Muscle of leg (tissue), 11 donors: ENCODE data around the gene OSBP. TPM values are rescaled to one million over a fixed set of nuclear protein-coding genes. Genes with fewer than 3 reads are reported as not detected.

Experiments used
- DNase-seq: peaks from one replicate; pipeline ENCODE4 v3.0.0; 2013
- H3K27ac ChIP-seq: one replicate; pipeline ENCODE4 v1.5.1; 2013; ENCODE audit warnings: mild to moderate bottlenecking, low read length, control low read depth
- H3K27me3 ChIP-seq: one replicate; pipeline ENCODE4 v1.6.1; 2013; ENCODE audit warnings: low read length; ENCODE audit not compliant: control insufficient read depth, insufficient read depth
- H3K36me3 ChIP-seq: one replicate; pipeline ENCODE4 v1.6.1; 2013; ENCODE audit warnings: low read length; ENCODE audit not compliant: control insufficient read depth, insufficient read depth
- H3K4me1 ChIP-seq: one replicate; pipeline ENCODE4 v1.6.1; 2013; ENCODE audit warnings: low read length; ENCODE audit not compliant: control insufficient read depth, insufficient read depth
- H3K4me3 ChIP-seq: one replicate; pipeline ENCODE4 v1.5.1; 2013; ENCODE audit warnings: low read length, control low read depth
- H3K9me3 ChIP-seq: replicated peaks from 2 replicates; pipeline ENCODE4 v1.6.1; 2013; ENCODE audit warnings: low read depth, low read length; ENCODE audit not compliant: control insufficient read depth
- WGBS: methylation state at CpG from one replicate; pipeline ENCODE4 v1.1.5; 2013; ENCODE audit warnings: missing lambda C conversion rate; ENCODE audit not compliant: insufficient coverage; 5-methylcytosine and 5-hydroxymethylcytosine counted together
- polyA plus RNA-seq, 8 donors: library from polyadenylated mRNA; unstranded; fragments of 120-200 nt; gene quantifications; one replicate each; pipeline versions ENCODE4 v1.2.1 to v1.2.3, GENCODE V29; 2013; ENCODE audit warnings: inconsistent platforms in 1 of 8, low replicate concordance in 1 of 8; ENCODE audit not compliant: insufficient read length in 8 of 8, insufficient read depth in 1 of 8
- total RNA-seq: library from RNA; stranded (reverse); fragments of 120-200 nt; gene quantifications from one replicate; pipeline ENCODE4 v1.2.4, GENCODE V29; 2013

OSBP gene
- total and polyA plus RNA-seq, 9 donors, result 32.6 to 60.3 (median 47.7) TPM

DNA sequence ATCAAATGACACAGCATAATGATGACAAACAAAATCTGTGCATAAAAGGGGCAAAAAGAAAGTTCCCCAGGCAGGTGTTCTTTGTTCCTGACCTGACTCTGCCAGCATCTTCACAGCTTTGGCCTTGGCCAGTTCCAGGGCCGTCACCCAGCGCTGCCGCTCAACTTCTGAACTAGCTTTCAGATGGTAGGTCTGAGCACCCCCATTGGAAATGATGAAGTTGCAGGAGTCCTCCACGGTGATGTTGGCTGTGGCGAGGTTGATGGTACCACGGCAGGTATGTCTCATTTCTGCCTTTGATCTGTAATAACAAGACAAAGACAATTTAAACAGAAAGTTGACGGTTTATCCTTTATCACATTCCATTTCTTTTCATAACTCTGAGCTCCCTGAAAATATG lies 5.3 kb downstream of the OSBP start:
- H3K4me1 ChIP-seq, result peaks cover 27% of the 10 kb centered on the region

GRCh38 chr11:59607703-59608454 lies 7.7 kb downstream of the OSBP start:
- peaks cover 59% of the 10 kb centered on the region for H3K36me3 ChIP-seq
- H3K27me3 ChIP-seq, result no peaks in the 10 kb centered on the region
- H3K4me3 ChIP-seq, result no peak overlapping the region
- DNase-seq, result no peak
- H3K9me3 ChIP-seq, result no peaks in the 10 kb centered on the region
- peaks cover 18% of the 10 kb centered on the region for H3K4me1 ChIP-seq
- no CpG with 5 or more reads among the region's 6 CpGs for WGBS
- no peak overlapping the region for H3K27ac ChIP-seq

More for the DNA sequence above, 5.3 kb downstream of the OSBP start:
- Histone ChIP-seq H3K9me3 (no peaks in the 10 kb centered on the region), H3K4me3 (no peak overlapping the region), H3K27me3 (no peaks in the 10 kb centered on the region), H3K36me3 (peaks cover 43% of the 10 kb centered on the region), H3K27ac (peak overlapping the region; percentile 63)
- DNase-seq, result no peak
- 90% methylated on average over 3 of the region's 7 CpGs for WGBS

GRCh38 chr11:59602432-59602831 lies 13.1 kb downstream of the OSBP start:
- WGBS, result 71% methylated on average over 1 of the region's 6 CpGs
- H3K27ac ChIP-seq, result no peak overlapping the region

DNA sequence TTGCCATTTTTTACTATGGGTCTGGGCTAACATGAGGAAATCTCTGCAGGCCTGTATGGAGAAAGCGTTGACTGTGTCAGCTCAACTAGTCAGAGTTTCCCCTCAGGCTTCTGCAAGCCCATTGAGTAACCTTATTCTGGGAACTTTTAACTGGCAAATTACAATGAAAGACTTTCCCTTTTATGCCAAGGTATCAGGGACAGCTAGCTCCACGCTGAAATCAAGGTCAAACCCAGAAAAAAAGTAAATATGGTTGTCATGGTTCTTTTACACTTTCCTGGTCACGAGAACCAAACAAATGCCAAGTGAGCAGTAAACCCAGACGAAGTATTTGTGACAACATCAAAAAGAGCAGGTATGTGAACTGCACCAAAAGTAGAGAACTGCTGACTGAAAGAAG lies 13.8 kb downstream of the OSBP start:
- Histone ChIP-seq H3K36me3 (peaks cover 86% of the 10 kb centered on the region), H3K4me3 (no peak overlapping the region), H3K27ac (no peak overlapping the region), H3K27me3 (no peaks in the 10 kb centered on the region), H3K4me1 (no peaks in the 10 kb centered on the region), H3K9me3 (no peaks in the 10 kb centered on the region)
- WGBS, result 85% methylated on average over 2 of the region's 4 CpGs
- DNase-seq, result no peak

More at GRCh38 chr11:59602432-59602831, 13.1 kb downstream of the OSBP start:
- no peaks in the 10 kb centered on the region for H3K4me1 ChIP-seq
- H3K27me3 ChIP-seq, result no peaks in the 10 kb centered on the region
- peaks cover 84% of the 10 kb centered on the region for H3K36me3 ChIP-seq
- H3K4me3 ChIP-seq, result no peak overlapping the region
- H3K9me3 ChIP-seq, result no peaks in the 10 kb centered on the region
- no peak for DNase-seq

- DNase-seq, result no peak
- no peaks in the 10 kb centered on the region for H3K9me3 ChIP-seq
- H3K4me1 ChIP-seq, result no peaks in the 10 kb centered on the region
- H3K36me3 ChIP-seq, result peaks cover 81% of the 10 kb centered on the region
- WGBS, result no CpG with 5 or more reads among the region's 4 CpGs
- no peak overlapping the region for H3K4me3 ChIP-seq
- H3K27ac ChIP-seq, result no peak overlapping the region
- no peaks in the 10 kb centered on the region for H3K27me3 ChIP-seq
Observed at GRCh38 chr11:59600636-59601035, 14.9 kb downstream of the OSBP start.

DNA sequence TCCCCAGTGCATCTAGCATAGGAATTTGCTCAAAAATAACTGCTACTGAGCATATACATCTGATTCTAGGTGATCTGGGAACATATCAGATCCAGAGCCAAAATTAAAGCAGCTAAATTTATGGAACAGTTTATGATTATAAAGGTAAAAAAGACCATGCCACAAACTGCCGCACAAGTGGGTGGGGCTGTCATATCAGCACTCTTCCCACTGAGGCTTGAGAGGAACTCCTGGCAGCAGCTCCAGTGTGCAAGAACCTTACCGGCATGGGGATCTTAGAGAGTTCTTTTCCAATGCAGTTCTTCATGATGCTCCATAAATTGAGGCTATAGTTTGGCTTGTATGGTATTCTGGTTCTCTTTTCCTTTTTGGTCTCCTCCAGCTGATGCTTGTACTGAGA lies 15.3 kb downstream of the OSBP start:
- Histone ChIP-seq H3K27ac (no peak overlapping the region), H3K27me3 (no peaks in the 10 kb centered on the region), H3K9me3 (no peaks in the 10 kb centered on the region), H3K4me1 (no peaks in the 10 kb centered on the region), H3K4me3 (no peak overlapping the region), H3K36me3 (peaks cover 78% of the 10 kb centered on the region)
- no peak for DNase-seq
- 100% methylated on average over 1 of the region's 2 CpGs for WGBS

DNA sequence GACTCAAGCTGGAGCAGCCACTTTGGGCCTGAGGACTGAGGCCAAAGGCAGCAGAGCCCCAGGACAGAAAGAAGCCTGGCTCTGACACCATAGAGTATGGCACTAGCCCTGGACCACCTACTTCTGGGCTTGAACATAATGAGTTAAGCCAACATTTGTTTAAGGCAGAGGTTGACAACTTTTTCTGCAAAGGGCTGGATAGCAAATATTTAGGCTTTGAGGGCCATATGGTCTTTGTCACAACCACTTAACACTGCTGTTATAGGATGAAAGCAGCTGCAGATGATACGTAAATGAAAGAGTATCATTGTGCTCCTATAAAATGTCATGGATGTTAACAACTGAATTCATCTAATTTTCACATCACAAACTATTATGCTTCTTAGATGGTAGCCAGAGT lies 16.6 kb downstream of the OSBP start:
- H3K36me3 ChIP-seq, result peaks cover 76% of the 10 kb centered on the region
- no peaks in the 10 kb centered on the region for H3K4me1 ChIP-seq
- H3K27ac ChIP-seq, result no peak overlapping the region
- H3K27me3 ChIP-seq, result no peaks in the 10 kb centered on the region
- no peaks in the 10 kb centered on the region for H3K9me3 ChIP-seq
- WGBS, result no CpG with 5 or more reads among the region's 1 CpG
- H3K4me3 ChIP-seq, result no peak overlapping the region
- DNase-seq, result no peak

DNA sequence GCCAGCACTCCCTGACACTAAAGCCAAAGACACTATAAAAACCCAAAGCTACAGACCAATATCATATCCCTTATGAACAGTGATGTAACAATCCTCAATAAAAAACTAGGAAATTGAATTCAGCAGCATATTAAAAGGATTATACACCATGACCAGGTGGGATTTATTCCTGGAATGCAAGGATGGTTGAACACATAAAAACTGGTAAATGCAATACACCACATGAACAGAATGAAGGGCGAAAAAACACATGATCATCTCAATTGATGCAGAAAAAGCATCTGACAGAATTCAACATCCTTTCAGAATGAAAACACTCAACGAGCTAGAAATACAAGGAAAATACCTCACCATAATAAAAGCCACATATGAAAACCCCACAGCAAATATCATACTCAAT lies 31.3 kb downstream of the OSBP start:
- Histone ChIP-seq H3K27ac (no peak overlapping the region), H3K4me3 (no peak overlapping the region), H3K4me1 (no peaks in the 10 kb centered on the region), H3K36me3 (peaks cover 25% of the 10 kb centered on the region), H3K9me3 (peaks cover 6% of the 10 kb centered on the region), H3K27me3 (no peaks in the 10 kb centered on the region)
- no CpG with 5 or more reads among the region's 2 CpGs for WGBS
- DNase-seq, result no peak

DNA sequence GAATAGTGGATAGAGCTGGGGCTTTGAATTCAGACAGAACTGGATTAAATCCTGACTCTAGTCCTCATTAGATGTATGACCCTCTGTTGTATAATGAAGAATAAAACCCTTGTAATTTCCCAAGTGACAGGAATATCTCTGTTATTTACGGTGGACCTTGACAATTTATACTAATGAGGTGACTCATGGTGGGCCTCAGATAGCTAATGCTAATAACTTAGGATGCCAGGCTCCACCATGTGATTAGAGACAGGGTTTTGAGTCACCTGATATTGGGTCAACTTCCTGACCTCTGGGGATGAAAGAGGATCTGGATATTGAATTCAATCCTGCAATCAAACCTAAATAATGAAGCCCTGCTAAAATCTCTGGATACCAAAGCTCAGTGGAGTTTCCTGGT lies 33.6 kb downstream of the OSBP start:
- Histone ChIP-seq H3K27ac (no peak overlapping the region), H3K27me3 (no peaks in the 10 kb centered on the region), H3K4me1 (no peaks in the 10 kb centered on the region), H3K36me3 (peaks cover 33% of the 10 kb centered on the region), H3K9me3 (peaks cover 6% of the 10 kb centered on the region), H3K4me3 (no peak overlapping the region)
- DNase-seq, result no peak
- WGBS, result no CpG with 5 or more reads among the region's 1 CpG

GRCh38 chr11:59578369-59578768 lies 37.2 kb downstream of the OSBP start:
- H3K9me3 ChIP-seq, result no peaks in the 10 kb centered on the region
- H3K4me3 ChIP-seq, result no peak overlapping the region
- H3K4me1 ChIP-seq, result no peaks in the 10 kb centered on the region
- H3K27ac ChIP-seq, result no peak overlapping the region
- H3K27me3 ChIP-seq, result no peaks in the 10 kb centered on the region
- no peak for DNase-seq
- WGBS, result 100% methylated on average over 1 of the region's 1 CpG
- H3K36me3 ChIP-seq, result peaks cover 48% of the 10 kb centered on the region

DNA sequence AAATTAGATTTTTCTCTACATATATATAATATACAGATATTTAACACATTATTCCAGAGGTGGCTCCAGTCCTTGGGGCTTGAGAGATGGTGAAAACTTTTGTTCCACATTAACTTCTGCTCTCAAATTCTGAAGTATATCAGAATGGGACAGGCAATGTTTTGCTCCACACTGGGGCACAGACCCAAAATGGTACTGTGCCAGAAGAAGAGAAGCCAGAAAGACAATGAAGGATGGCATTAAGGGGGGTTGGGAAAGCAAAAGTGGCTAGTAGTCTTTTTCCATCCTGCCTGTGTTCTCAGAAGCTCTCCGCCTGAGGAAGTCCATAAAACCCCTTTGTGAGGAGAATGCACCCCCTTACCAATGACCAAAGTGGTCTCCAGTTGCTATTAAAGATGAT lies 40.1 kb downstream of the OSBP start:
- H3K4me1 ChIP-seq, result no peaks in the 10 kb centered on the region
- H3K9me3 ChIP-seq, result no peaks in the 10 kb centered on the region
- DNase-seq, result no peak
- no peak overlapping the region for H3K27ac ChIP-seq
- no peak overlapping the region for H3K4me3 ChIP-seq
- WGBS, result no CpG with 5 or more reads among the region's 1 CpG
- no peaks in the 10 kb centered on the region for H3K27me3 ChIP-seq
- H3K36me3 ChIP-seq, result peaks cover 41% of the 10 kb centered on the region
